Fibroblast of lung (primary cell): ENCODE data around the gene HNRNPM. TPM values are rescaled to one million over a fixed set of nuclear protein-coding genes. Genes with fewer than 3 reads are reported as not detected.

Source experiments
- DNase-seq, 2 donors: peaks; one replicate each; pipeline versions ENCODE4 v3.0.0 to v3.0.0-alpha.2; 2010; ENCODE audit warnings: low read depth in 2 of 2
- H2AFZ ChIP-seq: 2 replicates; pipeline ENCODE4 v1.5.1; 2012; ENCODE audit warnings: low read length, control low read depth, inconsistent platforms
- H3K27ac ChIP-seq: 2 replicates; pipeline ENCODE4 v1.5.1; 2011; ENCODE audit warnings: low read length, control low read depth; ENCODE audit not compliant: insufficient read depth
- H3K27me3 ChIP-seq: 2 replicates; pipeline ENCODE4 v1.5.1; 2011; ENCODE audit warnings: mild to moderate bottlenecking, low read length; ENCODE audit not compliant: control insufficient read depth, insufficient read depth
- H3K36me3 ChIP-seq: 2 replicates; pipeline ENCODE4 v1.5.1; 2011; ENCODE audit warnings: low read length; ENCODE audit not compliant: control insufficient read depth, insufficient read depth
- H3K4me1 ChIP-seq: 2 replicates; pipeline ENCODE4 v1.5.1; 2011; ENCODE audit warnings: low read length; ENCODE audit not compliant: control insufficient read depth, insufficient read depth; ENCODE audit errors: extremely low read depth
- H3K4me2 ChIP-seq: 2 replicates; pipeline ENCODE4 v1.5.1; 2011; ENCODE audit warnings: low read length, control low read depth; ENCODE audit not compliant: insufficient read depth; ENCODE audit errors: extremely low read depth
- H3K4me3 ChIP-seq, 4 experiments: fragments of 200-600 bp in 1 of 4; sonication (generic) in 1 of 4; replicated peaks in 1 of 4; 2 replicates each; pipeline ENCODE4 v1.5.1; 2011 to 2016; ENCODE audit warnings: low read length in 4 of 4, low read depth in 3 of 4, mild to moderate bottlenecking in 3 of 4, control low read depth in 2 of 4, inconsistent platforms in 1 of 4, mixed read lengths in 1 of 4; ENCODE audit not compliant: insufficient read depth in 1 of 4; ENCODE audit errors: control extremely low read depth in 1 of 4
- H3K79me2 ChIP-seq: 2 replicates; pipeline ENCODE4 v1.5.1; 2012; ENCODE audit warnings: mild to moderate bottlenecking, low read length, inconsistent platforms; ENCODE audit not compliant: control insufficient read depth, insufficient read depth
- H3K9ac ChIP-seq: 2 replicates; pipeline ENCODE4 v1.5.1; 2011; ENCODE audit warnings: mild to moderate bottlenecking, low read length, control low read depth; ENCODE audit not compliant: insufficient read depth
- H3K9me3 ChIP-seq: 2 replicates; pipeline ENCODE4 v1.5.1; 2012; ENCODE audit warnings: low read depth, low read length; ENCODE audit not compliant: control insufficient read depth, insufficient read depth
- H4K20me1 ChIP-seq: 2 replicates; pipeline ENCODE4 v1.5.1; 2011; ENCODE audit warnings: low read length; ENCODE audit not compliant: control insufficient read depth, insufficient read depth; ENCODE audit errors: extremely low read depth
- EZH2 ChIP-seq: IDR thresholded peaks from 2 replicates; pipeline ENCODE4 v1.5.1; 2012; ENCODE audit warnings: low read length, control low read depth, mild to moderate bottlenecking; ENCODE audit errors: missing control alignments
- polyA plus RNA-seq, 2 donors: library from polyadenylated mRNA; depleted of rRNA in 1 of 2; stranded (reverse) in 1 of 2; unstranded in 1 of 2; fragments of >200 nt; gene quantifications; 2 replicates each; pipeline ENCODE4 v1.2.1, GENCODE V29; 2011 to 2012; ENCODE audit warnings: missing spikeins in 1 of 2
- total RNA-seq: library from RNA; depleted of rRNA; stranded (reverse); fragments of >200 nt; gene quantifications from 2 replicates; pipeline ENCODE4 v1.2.1, GENCODE V29; 2014
- TF ChIP-seq, protein P1 (sequence below), 2 donors: IDR thresholded peaks in 1 of 2; conservative IDR thresholded peaks in 1 of 2; 1 replicate in 1 of 2; 2 replicates in 1 of 2; pipeline ENCODE4 v1.5.1; 2011 to 2012; ENCODE audit warnings: low read length in 2 of 2, control low read depth in 1 of 2, inconsistent platforms in 1 of 2, low read depth in 1 of 2, mild to moderate bottlenecking in 1 of 2

HNRNPM gene
- total and polyA plus RNA-seq, 2 donors (not counting 1 experiment from before 2014, with no cell fraction given): 51.5 to 104 TPM

DNA sequence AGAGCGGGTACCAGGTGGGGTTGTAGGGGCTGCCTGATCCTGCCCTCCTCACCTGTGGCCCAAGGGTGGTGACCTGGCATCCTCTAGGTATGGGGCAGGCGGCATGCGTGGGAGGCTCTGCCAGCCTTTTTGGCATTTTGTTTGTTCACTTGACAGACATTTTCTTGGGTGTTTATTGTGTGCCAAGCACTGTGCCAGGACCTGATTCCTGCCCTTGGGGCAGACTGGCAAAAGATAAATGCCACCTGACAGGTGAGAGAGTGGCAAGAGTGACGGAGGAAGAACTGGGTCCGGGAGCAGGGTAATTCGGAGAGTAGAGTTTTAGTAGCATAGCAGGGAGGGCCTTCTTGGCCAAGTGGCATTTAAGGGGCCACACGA is 48.6 kb upstream of the HNRNPM start:
- Histone ChIP-seq H3K4me1 (peaks cover 6% of the 10 kb centered on the region), H4K20me1 (no peaks in the 10 kb centered on the region), H3K4me3 (no peak overlapping the region), H3K79me2 (peaks cover 34% of the 10 kb centered on the region), H2AFZ (no peak overlapping the region), H3K4me2 (no peak overlapping the region), H3K9me3 (no peaks in the 10 kb centered on the region), H3K27me3 (no peaks in the 10 kb centered on the region), H3K9ac (no peak overlapping the region), H3K27ac (no peak overlapping the region), H3K36me3 (peaks cover 1% of the 10 kb centered on the region)
- TF ChIP-seq EZH2: no peak
- TF ChIP-seq, protein P1, sequence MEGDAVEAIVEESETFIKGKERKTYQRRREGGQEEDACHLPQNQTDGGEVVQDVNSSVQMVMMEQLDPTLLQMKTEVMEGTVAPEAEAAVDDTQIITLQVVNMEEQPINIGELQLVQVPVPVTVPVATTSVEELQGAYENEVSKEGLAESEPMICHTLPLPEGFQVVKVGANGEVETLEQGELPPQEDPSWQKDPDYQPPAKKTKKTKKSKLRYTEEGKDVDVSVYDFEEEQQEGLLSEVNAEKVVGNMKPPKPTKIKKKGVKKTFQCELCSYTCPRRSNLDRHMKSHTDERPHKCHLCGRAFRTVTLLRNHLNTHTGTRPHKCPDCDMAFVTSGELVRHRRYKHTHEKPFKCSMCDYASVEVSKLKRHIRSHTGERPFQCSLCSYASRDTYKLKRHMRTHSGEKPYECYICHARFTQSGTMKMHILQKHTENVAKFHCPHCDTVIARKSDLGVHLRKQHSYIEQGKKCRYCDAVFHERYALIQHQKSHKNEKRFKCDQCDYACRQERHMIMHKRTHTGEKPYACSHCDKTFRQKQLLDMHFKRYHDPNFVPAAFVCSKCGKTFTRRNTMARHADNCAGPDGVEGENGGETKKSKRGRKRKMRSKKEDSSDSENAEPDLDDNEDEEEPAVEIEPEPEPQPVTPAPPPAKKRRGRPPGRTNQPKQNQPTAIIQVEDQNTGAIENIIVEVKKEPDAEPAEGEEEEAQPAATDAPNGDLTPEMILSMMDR (conservative IDR thresholded peaks at IDR 0.05 in 1 of 2, IDR thresholded peaks at IDR 0.05 in 1 of 2; ENCODE audit: low read depth in 1 of 2, low read length in 2 of 2): no peak
- no peak for DNase-seq

DNA sequence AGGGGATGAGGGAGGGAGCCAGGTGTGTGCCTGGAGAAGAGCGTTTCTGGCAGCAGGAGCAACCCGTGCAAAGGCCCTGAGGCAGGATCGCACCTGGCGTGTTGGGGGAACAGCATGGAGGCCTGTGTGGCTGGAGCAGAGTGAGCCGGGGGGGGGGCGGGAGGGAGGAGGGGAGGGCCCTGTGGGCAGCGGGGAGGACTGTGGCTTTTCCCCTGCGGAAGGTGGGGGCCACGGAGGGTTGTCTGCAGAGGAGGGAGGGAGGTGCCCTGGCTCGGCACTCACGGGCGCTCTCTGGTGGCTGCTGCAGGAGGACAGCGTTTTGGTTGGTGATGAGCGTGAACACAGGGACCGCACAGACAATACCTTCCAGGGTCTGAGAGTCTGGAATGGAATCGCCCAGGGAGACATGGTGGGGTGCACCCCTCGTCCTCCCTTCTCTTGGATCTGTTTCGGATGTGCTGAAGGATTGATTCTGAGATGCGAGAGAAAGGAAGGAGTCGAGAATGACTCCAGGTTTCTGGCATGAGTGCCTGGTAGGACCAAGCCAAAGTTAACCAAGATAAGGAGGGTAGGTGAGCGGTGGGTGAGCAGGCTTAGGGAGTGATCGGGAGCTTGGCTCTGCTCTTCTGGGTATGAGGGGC is 48.1 kb upstream of the HNRNPM start:
- no peaks in the 10 kb centered on the region for H3K9me3 ChIP-seq
- no peaks in the 10 kb centered on the region for H4K20me1 ChIP-seq
- no peak overlapping the region for H3K9ac ChIP-seq
- H2AFZ ChIP-seq: no peak overlapping the region
- H3K79me2 ChIP-seq: peaks cover 29% of the 10 kb centered on the region
- H3K36me3 ChIP-seq: peaks cover 1% of the 10 kb centered on the region
- H3K4me3 ChIP-seq: no peak overlapping the region
- no peak overlapping the region for H3K27ac ChIP-seq
- H3K4me2 ChIP-seq: no peak overlapping the region
- no peaks in the 10 kb centered on the region for H3K27me3 ChIP-seq
- DNase-seq: peak; percentile 42 to 53
- H3K4me1 ChIP-seq: peaks cover 6% of the 10 kb centered on the region
- TF ChIP-seq, protein P1 (conservative IDR thresholded peaks at IDR 0.05 in 1 of 2, IDR thresholded peaks at IDR 0.05 in 1 of 2; ENCODE audit: low read depth in 1 of 2, low read length in 2 of 2): peak; percentile 64 to 71
- TF ChIP-seq EZH2: no peak

DNA sequence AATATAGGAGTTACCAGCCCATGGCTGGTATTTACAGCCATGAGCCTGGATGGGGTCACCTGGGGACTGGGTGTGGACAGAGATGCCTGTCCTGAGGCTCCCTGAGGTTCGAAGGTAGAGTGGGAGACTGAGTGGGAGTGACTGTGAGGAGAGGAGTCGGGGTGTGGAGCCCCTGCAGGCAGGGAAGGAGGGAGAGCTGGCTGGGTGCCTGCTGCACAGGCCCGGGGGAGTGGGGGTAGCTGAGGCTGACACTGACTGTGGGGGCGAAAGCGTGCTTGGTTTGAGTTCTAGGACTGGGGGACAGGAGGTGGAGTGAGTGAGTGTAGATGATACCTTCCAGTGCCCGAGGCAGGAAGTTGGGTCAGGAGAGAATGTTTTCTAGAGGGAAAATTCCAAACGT is 47.5 kb upstream of the HNRNPM start:
- Histone ChIP-seq H3K27ac (no peak overlapping the region), H3K9me3 (no peaks in the 10 kb centered on the region), H2AFZ (no peak overlapping the region), H3K4me2 (no peak overlapping the region), H3K27me3 (no peaks in the 10 kb centered on the region), H4K20me1 (no peaks in the 10 kb centered on the region), H3K36me3 (peaks cover 5% of the 10 kb centered on the region), H3K4me1 (peaks cover 2% of the 10 kb centered on the region), H3K79me2 (peaks cover 28% of the 10 kb centered on the region), H3K4me3 (no peak overlapping the region), H3K9ac (no peak overlapping the region)
- no peak for TF ChIP-seq EZH2
- TF ChIP-seq, protein P1 (conservative IDR thresholded peaks at IDR 0.05 in 1 of 2, IDR thresholded peaks at IDR 0.05 in 1 of 2; ENCODE audit: low read depth in 1 of 2, low read length in 2 of 2): no peak
- no peak for DNase-seq
